ENCODE measurements around the gene GRIA4.
"Not testable (repeated sequence)": the region's sequence is repeated elsewhere in the genome, so short reads cannot be mapped to it uniquely, and the experiment has no call there.

The GRIA4 gene

DNA sequence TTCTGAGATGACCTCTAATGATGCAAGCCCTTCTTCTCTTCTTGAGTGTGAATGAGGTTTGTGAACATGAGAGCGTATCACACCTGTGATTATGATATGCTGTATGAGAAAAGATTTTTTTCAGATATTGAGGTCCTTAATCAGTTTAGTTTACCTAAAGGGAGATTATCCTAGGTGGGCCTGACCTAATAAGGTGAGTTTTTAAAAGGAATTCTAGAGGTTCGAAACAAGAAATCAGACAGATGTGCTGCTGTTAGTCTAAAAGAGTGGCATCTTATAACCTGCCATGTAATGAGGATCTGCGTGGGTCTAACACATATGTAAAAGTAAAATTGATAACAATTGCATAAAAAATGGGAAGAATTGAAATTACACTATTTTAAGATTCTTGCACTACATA lies 378.3 kb downstream of the GRIA4 start:
- no peak for DNase-seq (ENCODE audit: low read depth in 2 of 3, low spot score in 1 of 3)

DNA sequence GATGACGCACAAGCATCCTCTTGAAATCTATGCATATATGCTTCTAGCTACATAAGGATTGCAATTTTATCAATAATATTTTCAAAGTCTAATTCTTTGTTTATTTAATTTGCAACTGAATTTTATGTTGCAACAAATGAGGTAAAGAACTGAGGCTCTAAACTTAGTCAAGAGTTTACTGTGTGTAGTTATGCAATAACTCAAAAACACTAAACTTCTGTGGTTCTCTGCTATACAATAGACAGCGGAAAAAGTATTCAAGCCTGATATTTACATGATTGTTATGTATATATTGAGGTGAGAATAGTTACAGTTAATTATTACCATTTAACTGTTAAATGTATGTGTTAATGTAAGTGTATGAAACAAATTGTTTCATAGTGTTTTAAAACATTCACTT lies 379.3 kb downstream of the GRIA4 start:
- DNase-seq (ENCODE audit: low read depth in 2 of 3, low spot score in 1 of 3): no peak

DNA sequence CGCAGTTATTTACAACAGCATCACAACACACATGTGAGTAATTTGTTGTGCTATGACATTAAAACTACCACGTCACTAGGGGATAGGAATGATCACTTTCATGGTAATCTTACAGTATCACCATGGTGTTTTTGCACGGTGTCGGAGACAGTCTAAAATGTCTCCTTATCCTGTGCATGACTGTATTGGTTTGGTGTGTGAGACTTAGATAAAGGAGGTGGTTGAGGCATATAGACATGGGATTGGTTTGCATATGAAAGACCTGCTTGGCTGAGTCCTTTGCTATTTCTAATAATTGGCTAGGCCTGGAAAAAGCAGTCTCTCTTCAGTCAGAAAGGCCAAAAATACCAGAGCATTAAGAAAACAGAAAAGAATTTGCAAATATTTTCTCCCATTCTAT lies 382.0 kb downstream of the GRIA4 start:
- no peak for DNase-seq (ENCODE audit: low read depth in 2 of 3, low spot score in 1 of 3)

DNA sequence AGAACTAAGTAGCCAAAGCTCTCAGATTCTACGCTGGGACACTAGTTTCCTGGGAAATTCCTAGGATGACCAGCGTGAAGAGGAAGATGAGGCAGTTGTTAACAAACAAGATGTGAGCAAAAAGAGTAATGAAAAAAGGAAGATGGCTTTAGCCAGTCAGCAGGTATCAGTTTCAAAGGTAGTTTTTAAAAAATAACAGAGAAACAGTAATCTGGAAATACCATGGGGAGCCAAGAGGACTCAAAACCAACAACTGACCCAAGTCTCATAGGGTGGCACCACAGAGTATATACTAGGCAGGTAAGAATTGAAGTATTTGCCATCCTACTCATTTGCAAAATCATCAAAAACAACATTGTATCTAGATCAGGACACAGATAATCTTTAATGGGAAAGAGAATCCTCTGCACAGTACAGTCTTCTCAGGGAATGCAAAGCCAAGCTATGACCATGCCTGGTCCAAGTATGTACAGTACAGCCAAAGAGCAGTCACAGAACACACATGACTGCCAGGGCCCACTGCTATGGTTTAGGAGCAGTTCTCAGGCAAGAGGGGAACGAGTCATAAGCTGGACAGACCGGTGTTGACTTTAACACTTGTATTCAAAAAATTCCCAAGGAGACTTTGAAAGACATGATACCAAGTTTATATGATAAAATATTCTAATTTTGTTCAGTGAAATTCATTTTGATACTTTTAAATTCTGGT lies 391.6 kb downstream of the GRIA4 start:
- no peak for DNase-seq (ENCODE audit: low read depth in 2 of 3, low spot score in 1 of 3)

DNA sequence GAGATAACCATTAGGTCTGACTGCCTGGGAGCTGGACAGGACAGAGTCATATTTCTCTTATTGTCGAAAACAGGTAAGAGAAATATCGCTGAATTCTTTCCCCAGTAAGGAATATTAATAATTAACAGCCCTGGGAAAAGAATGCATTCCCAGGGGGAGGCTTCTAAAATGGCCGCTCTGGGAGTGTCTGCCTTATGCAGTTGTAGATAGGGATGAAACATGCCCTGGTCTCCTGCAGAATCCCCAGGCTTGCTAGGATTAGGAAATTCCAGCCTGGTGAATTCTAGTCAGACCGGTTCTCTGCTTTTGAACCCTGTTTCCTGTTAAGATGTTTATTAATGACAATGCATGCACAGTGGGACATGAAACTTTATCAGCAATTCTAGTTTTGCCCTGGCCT lies 393.2 kb downstream of the GRIA4 start:
- not testable (repeated sequence) for DNase-seq (ENCODE audit: low read depth in 2 of 3, low spot score in 1 of 3)

DNA sequence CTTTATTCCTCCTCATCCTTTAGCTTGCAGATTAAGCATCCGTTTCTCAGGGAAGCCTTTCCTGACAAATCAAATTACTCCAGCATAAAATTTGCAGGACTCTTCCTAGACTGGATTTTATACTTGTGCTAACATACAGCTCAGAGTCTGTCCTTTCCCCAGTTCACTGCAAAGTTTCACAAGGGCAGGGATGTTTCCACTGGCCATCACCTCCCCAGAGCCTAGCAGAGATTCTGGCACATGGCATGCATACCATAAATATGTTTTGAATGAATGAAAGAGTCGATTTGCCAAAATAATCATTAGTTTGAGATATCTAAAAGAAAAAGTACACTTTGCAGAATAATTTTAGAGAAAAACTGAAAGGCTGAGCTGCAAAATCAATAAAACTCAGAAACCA lies 401.6 kb downstream of the GRIA4 start:
- no peak for DNase-seq (ENCODE audit: low read depth in 2 of 3, low spot score in 1 of 3)

DNA sequence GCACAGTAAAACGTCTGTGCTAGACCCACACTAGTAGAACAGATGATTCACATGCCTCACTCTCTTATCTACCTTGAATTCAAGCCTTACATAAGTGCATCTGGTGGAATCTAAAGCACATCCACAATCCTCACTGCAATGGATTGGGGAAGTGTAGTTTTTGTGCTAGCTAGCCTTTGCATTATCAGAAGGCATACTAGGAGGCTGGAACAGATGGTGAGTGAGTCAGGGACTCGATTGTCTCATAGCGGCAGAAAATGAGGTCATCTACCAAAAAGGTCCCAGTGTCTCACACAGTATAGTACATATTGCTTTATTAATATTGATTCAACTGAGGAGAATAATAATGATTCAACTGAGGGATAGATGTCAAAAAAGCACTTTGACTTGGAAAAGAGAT lies 402.9 kb downstream of the GRIA4 start:
- no peak for DNase-seq (ENCODE audit: low read depth in 2 of 3, low spot score in 1 of 3)

DNA sequence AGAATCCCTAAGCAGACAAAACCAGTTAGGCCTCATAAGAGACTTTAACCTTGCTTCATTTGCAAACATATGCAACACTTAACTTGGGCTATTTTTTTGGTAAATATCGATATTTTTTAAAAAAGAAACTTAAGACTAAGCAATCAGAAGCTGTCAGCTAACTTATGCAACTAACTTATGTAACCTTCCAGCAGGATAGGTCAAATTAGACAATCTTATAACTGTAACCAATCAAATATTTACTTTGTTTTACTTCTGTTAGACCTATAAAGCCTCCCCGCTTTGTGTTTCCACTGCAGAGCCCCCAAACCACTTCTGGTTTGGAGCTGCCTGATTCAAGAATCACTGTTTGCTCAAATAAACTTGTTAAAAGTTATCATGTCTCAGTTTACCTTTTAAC lies 404.2 kb downstream of the GRIA4 start:
- no peak for DNase-seq (ENCODE audit: low read depth in 2 of 3, low spot score in 1 of 3)

DNA sequence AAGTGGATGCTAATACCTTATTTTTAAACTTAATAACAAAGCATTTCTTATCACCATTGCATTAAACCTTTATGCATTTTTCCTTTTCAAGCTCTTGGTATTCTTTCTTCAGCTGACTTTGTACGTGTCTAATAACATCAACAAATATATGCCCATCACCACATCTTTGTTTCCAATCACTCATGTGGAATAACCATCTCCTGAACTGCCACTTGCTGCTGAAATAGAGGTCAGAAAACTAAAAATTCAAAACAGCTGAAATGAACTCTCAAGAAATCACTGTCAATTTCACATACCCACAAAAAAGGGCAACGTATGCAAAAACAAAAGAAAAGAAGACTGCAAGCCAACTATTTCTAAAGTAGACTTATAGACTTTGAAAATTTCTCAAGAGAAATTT lies 404.7 kb downstream of the GRIA4 start:
- DNase-seq (ENCODE audit: low read depth in 2 of 3, low spot score in 1 of 3): no peak

DNA sequence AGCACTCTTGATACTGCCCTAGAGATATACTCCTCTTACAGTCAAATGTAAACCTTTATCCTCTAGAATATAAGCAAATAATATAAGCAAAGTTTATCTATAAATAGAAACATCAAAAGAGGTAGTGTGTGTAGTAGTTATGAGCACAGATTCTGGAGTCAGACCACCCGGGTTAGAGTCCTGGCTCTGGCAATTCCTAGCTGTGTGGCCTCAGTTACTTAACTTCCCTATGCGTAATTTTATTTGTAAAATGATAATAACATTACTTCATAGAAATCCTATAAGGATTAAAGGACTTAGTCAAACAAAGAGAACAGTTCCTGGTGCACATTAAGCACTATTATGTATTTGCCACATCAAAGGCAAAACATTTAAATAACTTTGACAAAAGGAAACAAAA lies 405.2 kb downstream of the GRIA4 start:
- no peak for DNase-seq (ENCODE audit: low read depth in 2 of 3, low spot score in 1 of 3)

DNA sequence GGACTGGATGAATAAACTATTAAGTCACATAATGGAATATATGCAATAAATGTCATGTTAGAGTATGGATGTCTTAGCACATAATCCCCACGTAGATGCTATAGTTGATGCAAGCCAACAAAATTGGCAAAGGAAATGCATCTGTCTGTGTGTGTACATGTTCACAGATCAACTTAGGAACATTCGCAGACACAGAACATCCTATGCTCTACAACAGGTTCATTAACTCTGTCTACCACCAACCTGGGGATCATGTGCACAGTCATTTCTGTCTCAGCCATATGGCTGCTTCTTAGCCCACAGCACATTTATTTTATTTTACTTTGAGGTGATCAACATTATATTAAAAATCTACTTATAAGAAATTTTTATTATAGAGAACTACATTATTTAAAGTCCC lies 407.2 kb downstream of the GRIA4 start:
- no peak for DNase-seq (ENCODE audit: low read depth in 2 of 3, low spot score in 1 of 3)

DNA sequence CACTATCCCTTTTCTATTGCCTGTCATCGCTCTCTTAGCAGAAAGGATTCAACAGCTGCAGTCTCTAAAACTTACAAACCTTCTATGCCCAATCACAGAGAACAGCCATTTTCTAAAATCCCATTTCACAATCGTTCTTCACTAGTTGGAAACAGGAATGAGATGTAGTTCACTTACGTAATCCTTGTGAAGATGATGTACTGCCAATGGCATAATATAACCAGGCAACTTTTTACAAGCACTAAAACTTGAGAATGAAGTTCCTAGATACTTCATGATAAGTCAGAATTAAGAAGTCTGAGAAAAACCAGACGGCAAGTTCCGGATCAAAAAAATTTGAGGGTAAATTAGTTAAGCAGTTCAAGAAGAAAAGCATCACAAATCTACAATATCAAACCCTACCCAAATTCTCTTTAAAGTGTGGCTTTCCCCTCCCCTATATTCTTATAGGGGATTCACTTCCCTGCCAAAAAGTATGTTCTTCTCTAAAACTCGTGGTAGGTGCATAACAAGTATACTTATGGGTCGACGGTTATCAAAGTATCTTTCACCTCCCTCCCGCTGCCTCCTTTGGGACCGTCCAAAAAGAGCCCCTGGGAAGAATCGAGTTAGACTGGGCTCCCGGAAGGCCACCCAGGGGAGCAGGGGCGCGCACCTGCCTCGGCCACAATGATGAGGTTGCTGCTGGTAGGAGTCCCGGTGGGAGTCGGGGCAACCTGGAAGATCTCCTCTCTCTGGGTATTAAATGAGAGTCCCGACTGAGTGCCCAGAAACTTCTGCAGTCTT lies 411.5 kb downstream of the GRIA4 start:
- no peak for DNase-seq (ENCODE audit: low read depth in 2 of 3, low spot score in 1 of 3)

DNA sequence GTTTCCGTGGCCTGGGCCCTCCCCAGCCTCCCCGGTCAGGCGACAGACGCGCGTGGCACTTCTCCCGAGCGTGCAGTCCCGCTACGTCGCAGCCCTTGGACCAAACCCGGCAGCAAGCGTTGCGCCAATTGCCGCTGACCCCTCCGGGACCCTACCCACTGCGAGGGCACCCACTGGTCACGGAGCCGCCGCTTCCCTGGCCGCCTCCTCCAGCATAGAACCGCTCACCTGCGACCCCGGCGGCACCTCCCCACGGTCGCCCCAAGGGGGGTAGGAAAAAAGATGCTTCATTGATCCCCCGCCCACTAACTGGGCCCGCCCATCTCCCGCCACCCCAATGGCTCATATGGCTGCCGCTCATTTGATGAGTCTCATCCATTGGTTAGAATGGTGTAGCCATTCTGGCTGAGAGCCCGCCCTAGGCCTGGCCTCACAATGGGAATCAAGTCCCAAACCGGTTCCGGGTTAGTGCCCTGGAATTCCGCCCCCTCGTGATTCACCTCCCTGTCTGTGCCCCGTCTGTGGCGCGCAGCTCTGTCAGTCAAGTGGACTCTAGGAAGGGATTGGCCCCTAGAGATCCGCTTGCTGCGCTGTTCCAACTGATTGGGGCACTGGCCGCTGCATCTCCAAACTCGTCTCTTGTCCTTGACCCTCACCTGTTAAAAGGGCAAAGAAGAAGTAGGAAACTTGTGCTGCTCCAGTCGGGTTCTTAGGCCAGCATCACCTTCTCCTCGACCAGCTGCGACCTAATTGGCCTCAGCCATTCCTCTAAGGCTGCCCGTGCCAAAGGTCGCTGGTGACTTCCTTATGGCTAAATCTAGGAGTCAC lies 412.3 kb downstream of the GRIA4 start, which contains the start of gene MSANTD4:
TSS of gene MSANTD4 (minus strand) at position 274 of the 828 bp plus-strand sequence. CDS start 11,323 bp downstream, outside the sequence.
- DNase-seq (ENCODE audit: low read depth in 2 of 3, low spot score in 1 of 3): peak; percentile 93 to 99 (median 95)

DNA sequence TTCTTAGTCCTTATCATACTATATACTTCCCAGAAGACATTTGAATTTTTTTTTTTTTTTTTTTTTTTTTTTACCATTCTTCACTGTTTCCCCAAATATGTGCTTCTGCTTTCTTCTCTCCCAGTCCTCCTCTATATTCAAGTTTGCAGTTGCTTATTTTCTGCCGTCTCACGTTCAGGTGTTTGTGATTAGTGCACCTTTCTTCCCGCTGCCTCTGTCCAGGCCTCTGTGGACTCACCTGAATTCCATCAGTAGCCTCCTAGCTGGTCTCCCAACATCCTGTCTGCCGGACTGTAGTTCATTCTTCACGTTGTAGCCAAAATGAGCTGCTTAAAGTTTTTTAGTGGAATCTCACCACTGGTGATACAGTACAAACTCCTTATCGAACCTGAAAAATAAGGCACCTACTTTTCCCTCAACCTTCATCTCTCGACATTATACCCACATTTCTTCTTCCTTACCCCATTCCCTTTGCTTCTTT lies 413.0 kb downstream of the GRIA4 start:
- DNase-seq (ENCODE audit: low read depth in 2 of 3, low spot score in 1 of 3): no peak

DNA sequence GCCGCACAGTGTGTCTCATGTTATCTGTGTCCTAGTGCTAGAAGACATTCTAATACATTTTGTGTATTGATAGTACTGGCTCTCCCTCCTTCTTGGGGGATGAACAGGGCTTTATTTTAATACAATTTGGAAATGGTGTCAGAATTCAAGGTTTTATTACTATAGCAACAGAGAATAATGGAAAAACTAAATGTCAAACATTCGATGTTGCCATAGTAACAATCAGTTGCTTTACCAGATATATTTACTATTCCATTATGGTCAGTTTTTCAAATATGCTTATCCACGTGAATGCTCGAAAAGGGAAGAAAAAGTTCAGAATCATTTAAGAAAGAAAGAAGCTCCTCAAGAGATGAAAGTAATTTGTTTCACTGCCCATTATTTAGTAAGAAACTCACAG lies 420.7 kb downstream of the GRIA4 start:
- no peak for DNase-seq (ENCODE audit: low read depth in 2 of 3, low spot score in 1 of 3)

DNA sequence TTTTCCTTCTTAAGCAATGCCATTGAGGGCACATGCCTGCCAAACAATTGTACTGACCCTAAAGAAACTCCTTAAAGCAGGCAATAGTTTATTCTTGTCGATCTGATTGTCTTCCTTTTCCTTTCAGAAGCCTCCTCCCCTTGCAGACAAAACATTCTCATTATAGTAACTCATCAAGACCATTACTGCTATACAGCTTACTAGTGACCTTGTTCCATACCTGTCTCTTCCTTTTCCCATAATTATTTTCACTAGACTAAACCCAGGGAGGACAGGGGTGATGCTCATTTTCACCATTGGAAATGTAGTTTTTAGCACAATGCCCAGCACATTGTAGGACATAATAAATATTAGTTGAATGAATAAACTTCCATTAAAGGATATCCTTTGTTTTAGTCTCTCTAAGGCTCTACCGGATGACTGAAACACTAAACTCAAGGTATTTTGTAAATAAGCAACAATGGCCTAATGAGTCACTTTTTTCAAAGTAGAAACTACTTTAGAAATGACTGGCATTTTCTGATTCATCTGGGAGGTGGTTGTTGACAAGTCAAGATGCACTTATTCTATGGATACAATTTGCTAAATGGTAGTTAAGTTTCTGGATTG lies 421.4 kb downstream of the GRIA4 start:
- no peak for DNase-seq (ENCODE audit: low read depth in 2 of 3, low spot score in 1 of 3)
